HG03558 (cell line): Measurements from ENCODE around the gene NKAPD1.

Source experiments
- ATAC-seq: cut with Tn5 transposase; IDR thresholded peaks from one replicate; pipeline ENCODE4 v1.9.1; 2021; ENCODE audit warnings: moderate number of reproducible peaks; ENCODE audit not compliant: unreplicated experiment; ENCODE audit errors: extremely low read depth

NKAPD1 gene

GRCh38 chr11:112134473-112134872 lies 60.4 kb downstream of the NKAPD1 start:
- no peak for ATAC-seq
